ENCODE results near the gene PFN3.
"Not testable (repeated sequence)": the region's sequence is repeated elsewhere in the genome, so short reads cannot be mapped to it uniquely, and the experiment has no call there.

PFN3 gene

GRCh38 chr5:177361418-177362291 is 38.8 kb downstream of the PFN3 start:
- no peak for DNase-seq (ENCODE audit: low read depth in 1 of 2, low spot score in 1 of 2)

GRCh38 chr5:177360740-177361139 is 39.7 kb downstream of the PFN3 start:
- DNase-seq (ENCODE audit: low read depth in 1 of 2, low spot score in 1 of 2), result not testable (repeated sequence)

GRCh38 chr5:177359860-177360259 is 40.6 kb downstream of the PFN3 start:
- no peak for DNase-seq (ENCODE audit: low read depth in 1 of 2, low spot score in 1 of 2)

GRCh38 chr5:177359451-177359851 is 41.0 kb downstream of the PFN3 start:
- no peak for DNase-seq (ENCODE audit: low read depth in 1 of 2, low spot score in 1 of 2)

- DNase-seq (ENCODE audit: low read depth in 1 of 2, low spot score in 1 of 2), result no peak
These were observed 42.1 kb downstream of the PFN3 start for GRCh38 chr5:177358370-177358819.

- DNase-seq (ENCODE audit: low read depth in 1 of 2, low spot score in 1 of 2), result peak; percentile 31 to 59
These were observed 42.8 kb downstream of the PFN3 start, which contains the start of gene RGS14 for GRCh38 chr5:177357459-177358351. Gene RGS14, plus strand, starts transcription at chr5:177357924. Its CDS starts 101 bp downstream, at chr5:177358025.

- DNase-seq (ENCODE audit: low read depth in 1 of 2, low spot score in 1 of 2), result no peak
These were observed 43.4 kb downstream of the PFN3 start for GRCh38 chr5:177357146-177357458.

- DNase-seq (ENCODE audit: low read depth in 1 of 2, low spot score in 1 of 2), result no peak
These were observed 43.7 kb downstream of the PFN3 start for GRCh38 chr5:177356746-177357145.

GRCh38 chr5:177355868-177356168 is 44.6 kb downstream of the PFN3 start:
- no peak for DNase-seq (ENCODE audit: low read depth in 1 of 2, low spot score in 1 of 2)

DNA sequence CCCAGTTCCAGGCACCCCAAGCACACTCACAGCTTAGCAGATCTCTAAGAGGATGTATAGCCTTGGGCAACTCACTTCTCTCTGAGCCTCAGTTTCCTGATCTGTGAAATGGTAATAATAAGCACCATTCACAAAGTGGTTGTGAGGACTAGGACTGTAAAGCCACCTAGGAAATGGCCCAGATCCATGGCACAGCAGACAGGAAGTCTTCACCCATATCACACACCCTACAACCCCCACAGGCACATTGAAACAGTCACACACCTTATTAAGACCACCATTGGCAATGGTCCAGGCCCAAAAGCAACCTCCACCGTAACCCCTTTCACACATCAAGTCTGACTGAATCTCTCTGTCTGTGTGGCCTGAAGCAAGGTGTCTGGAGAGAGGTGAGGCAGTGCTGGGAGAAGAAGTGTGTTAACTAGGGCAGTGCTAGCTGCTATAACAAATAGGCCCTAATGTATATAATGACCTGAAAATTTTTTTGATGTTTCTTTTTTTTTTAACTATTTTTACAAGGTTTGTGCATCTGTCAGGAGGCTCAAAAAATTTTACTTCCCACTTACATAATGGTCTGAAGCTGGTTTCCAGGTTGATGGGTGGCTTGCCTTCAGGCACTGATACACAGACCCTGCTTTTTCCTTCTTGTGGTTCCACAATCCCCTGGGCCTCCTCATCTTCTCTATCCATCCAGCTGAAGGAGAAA is 45.1 kb downstream of the PFN3 start:
- DNase-seq (ENCODE audit: low read depth in 1 of 2, low spot score in 1 of 2), result no peak

DNA sequence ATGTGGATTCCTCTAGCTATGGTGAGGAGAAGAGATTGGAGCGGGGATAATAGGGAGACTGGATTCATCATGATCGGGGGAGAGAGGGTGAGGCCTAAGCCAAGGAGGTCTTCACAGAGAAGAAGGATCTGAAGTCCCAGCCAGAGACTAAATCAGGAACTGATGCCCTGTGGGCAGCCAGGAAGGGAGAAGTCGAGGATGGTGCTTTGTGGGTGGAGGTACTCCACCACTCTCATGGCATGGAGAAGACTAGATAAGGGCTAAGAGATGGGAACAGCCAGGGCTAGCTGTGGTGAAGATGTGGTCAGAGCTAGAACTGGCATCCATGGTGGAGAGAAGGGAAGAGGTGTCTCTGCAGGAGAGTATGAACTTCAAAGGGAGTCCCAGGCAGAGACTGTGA is 45.8 kb downstream of the PFN3 start:
- DNase-seq (ENCODE audit: low read depth in 1 of 2, low spot score in 1 of 2), result no peak

- DNase-seq (ENCODE audit: low read depth in 1 of 2, low spot score in 1 of 2), result no peak
These were observed 46.2 kb downstream of the PFN3 start for GRCh38 chr5:177354256-177354655.

DNA sequence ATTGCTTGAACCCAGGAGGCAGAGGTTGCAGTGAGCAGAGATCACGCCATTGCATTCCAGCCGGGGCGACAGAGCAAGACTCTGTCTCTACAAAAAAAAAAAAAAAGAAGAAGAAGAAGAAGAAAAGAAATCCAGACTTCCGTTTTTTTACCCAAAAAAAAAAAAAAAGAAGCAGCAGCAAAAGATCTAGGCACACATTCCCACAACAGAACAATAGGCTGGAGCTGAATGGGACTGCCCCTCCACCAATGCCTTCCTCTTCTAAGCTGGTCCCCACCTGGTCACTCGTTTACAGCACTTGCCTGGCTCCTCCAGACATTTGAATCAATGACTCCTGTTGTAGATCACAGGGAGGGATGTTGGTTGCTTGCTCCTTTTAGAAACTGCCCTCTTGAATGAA is 47.4 kb downstream of the PFN3 start:
- no peak for DNase-seq (ENCODE audit: low read depth in 1 of 2, low spot score in 1 of 2)

GRCh38 chr5:177351392-177352329 is 48.8 kb downstream of the PFN3 start, which contains the start of gene LMAN2:
Gene LMAN2, minus strand, starts transcription at chr5:177351668. Its CDS starts 21 bp downstream, at chr5:177351647.
- peak; percentile 86 to 89 for DNase-seq (ENCODE audit: low read depth in 1 of 2, low spot score in 1 of 2)

GRCh38 chr5:177350776-177351391 is 49.6 kb downstream of the PFN3 start:
- no peak for DNase-seq (ENCODE audit: low read depth in 1 of 2, low spot score in 1 of 2)
